SK-N-SH (cell line): ENCODE data around the gene CTBP1. TPM values are rescaled to one million over a fixed set of nuclear protein-coding genes. Genes with fewer than 3 reads are reported as not detected.

Experiments used
- CTCF ChIA-PET: fragments of 300-600, 350-600 bp; formaldehyde crosslinking; extraction: SDS; loops from one replicate; lab custom pipeline; 2021; lab: Yijun Ruan, JAX
- POLR2A ChIA-PET: fragments of 350-600 bp; sonication (Branson Sonifier 250); formaldehyde crosslinking; extraction: SDS; loops from one replicate; lab custom pipeline; 2020; ENCODE audit warnings: antibody characterized with exemption, inconsistent platforms; lab: Yijun Ruan, JAX
- DNase-seq: peaks from one replicate; pipeline ENCODE4 v3.0.0; 2012
- H2AFZ ChIP-seq: fragments of 200-600 bp; sonication (generic); 2 replicates; pipeline ENCODE4 v1.8.1; 2016; ENCODE audit warnings: antibody characterized with exemption, mild to moderate bottlenecking, low read depth
- H3F3A ChIP-seq: fragments of 200-600 bp; sonication (generic); replicated peaks from 2 replicates; pipeline ENCODE3; 2016; ENCODE audit warnings: antibody characterized with exemption, mild to moderate bottlenecking; ENCODE audit not compliant: insufficient read depth
- H3K27ac ChIP-seq, 2 experiments: fragments of 200-500 bp in 1 of 2; fragments of 200-600 bp in 1 of 2; sonication (Bioruptor generic) in 1 of 2; sonication (generic), shearing (Covaris generic) in 1 of 2; 2 replicates each; pipeline versions ENCODE4 v1.5.1 to v1.6.1; 2014 to 2016; ENCODE audit warnings: low read depth in 2 of 2, inconsistent platforms in 1 of 2, low read length in 1 of 2, mild to moderate bottlenecking in 1 of 2, mixed read lengths in 1 of 2
- H3K27me3 ChIP-seq: fragments of 200-600 bp; sonication (generic), shearing (Covaris generic); 2 replicates; pipeline ENCODE4 v1.6.1; 2016; ENCODE audit warnings: mixed run types; ENCODE audit not compliant: insufficient read depth
- H3K36me3 ChIP-seq, 2 experiments: fragments of 200-500 bp in 1 of 2; fragments of 200-600 bp in 1 of 2; sonication (Bioruptor generic) in 1 of 2; sonication (generic) in 1 of 2; replicated peaks in 1 of 2; 2 replicates each; pipeline versions ENCODE3 to v1.5.1; 2014 to 2016; ENCODE audit warnings: low read length in 1 of 2, mild to moderate bottlenecking in 1 of 2; ENCODE audit not compliant: insufficient read depth in 2 of 2, control insufficient read depth in 1 of 2
- H3K4me1 ChIP-seq, 2 experiments: fragments of 200-500 bp in 1 of 2; fragments of 200-600 bp in 1 of 2; sonication (Bioruptor generic) in 1 of 2; sonication (generic), shearing (Covaris generic) in 1 of 2; 2 replicates each; pipeline versions ENCODE4 v1.5.1 to v1.6.1; 2014 to 2016; ENCODE audit warnings: low read depth in 1 of 2, low read length in 1 of 2, mixed run types in 1 of 2; ENCODE audit not compliant: insufficient read depth in 2 of 2, control insufficient read depth in 1 of 2
- H3K4me2 ChIP-seq: fragments of 200-600 bp; sonication (generic), shearing (Covaris generic); 2 replicates; pipeline ENCODE4 v1.6.1; 2017; ENCODE audit warnings: mixed run types
- H3K4me3 ChIP-seq, 2 experiments: fragments of 200-500 bp in 1 of 2; fragments of 200-600 bp in 1 of 2; sonication (Bioruptor generic) in 1 of 2; sonication (generic), shearing (Covaris generic) in 1 of 2; 2 replicates each; pipeline versions ENCODE4 v1.5.1 to v1.8.1; 2014 to 2016; ENCODE audit warnings: low read depth in 2 of 2, inconsistent platforms in 1 of 2, low read length in 1 of 2, mild to moderate bottlenecking in 1 of 2, mixed read lengths in 1 of 2, moderate library complexity in 1 of 2
- H3K79me2 ChIP-seq: fragments of 200-600 bp; sonication (generic); 2 replicates; pipeline ENCODE4 v1.8.1; 2017; ENCODE audit warnings: mild to moderate bottlenecking; ENCODE audit not compliant: insufficient read depth
- H3K9ac ChIP-seq: fragments of 200-600 bp; sonication (generic); 2 replicates; pipeline ENCODE4 v1.6.1; 2017; ENCODE audit warnings: mixed run types
- H3K9me2 ChIP-seq: fragments of 200-600 bp; sonication (generic); 2 replicates; pipeline ENCODE4 v1.6.1; 2017; ENCODE audit warnings: mixed run types
- H3K9me3 ChIP-seq: fragments of 200-600 bp; sonication (generic); 2 replicates; pipeline ENCODE4 v1.6.1; 2017; ENCODE audit warnings: mixed run types, mild to moderate bottlenecking, moderate library complexity
- H4K20me1 ChIP-seq: fragments of 200-600 bp; sonication (generic); 2 replicates; pipeline ENCODE4 v1.6.1; 2017; ENCODE audit warnings: mild to moderate bottlenecking, mixed run types; ENCODE audit not compliant: insufficient read depth
- ELF1 ChIP-seq: IDR thresholded peaks from 2 replicates; pipeline ENCODE4 v1.4.0; 2012
- EZH2phosphoT487 ChIP-seq: fragments of 200-600 bp; sonication (generic); IDR thresholded peaks from 2 replicates; pipeline ENCODE4 v1.6.1; 2017; ENCODE audit warnings: low read depth, mixed run types, mild to moderate bottlenecking, antibody characterized with exemption, moderate library complexity, borderline replicate concordance
- GABPA ChIP-seq: IDR thresholded peaks from 2 replicates; pipeline ENCODE4 v1.4.0; 2012; ENCODE audit warnings: low read depth, mild to moderate bottlenecking
- POLR2AphosphoS5 ChIP-seq: IDR thresholded peaks from 2 replicates; pipeline ENCODE4 v1.6.1; 2012; ENCODE audit warnings: low read depth, low read length
- REST ChIP-seq: IDR thresholded peaks from 2 replicates; pipeline ENCODE4 v1.6.1; 2012; ENCODE audit warnings: mild to moderate bottlenecking, low read depth, low read length, moderate library complexity
- SIN3A ChIP-seq: IDR thresholded peaks from 2 replicates; pipeline ENCODE4 v1.6.1; 2012; ENCODE audit warnings: low read depth, mild to moderate bottlenecking, low read length, moderate library complexity, borderline replicate concordance
- SMC3 ChIP-seq: IDR thresholded peaks from 2 replicates; pipeline ENCODE4 v1.6.1; 2012; ENCODE audit warnings: low read depth, low read length, improper control_type of control experiment
- TEAD4 ChIP-seq: IDR thresholded peaks from 2 replicates; pipeline ENCODE4 v1.4.0; 2012; ENCODE audit warnings: mild to moderate bottlenecking, borderline replicate concordance; ENCODE audit not compliant: insufficient read depth
- YY1 ChIP-seq: IDR thresholded peaks from 2 replicates; pipeline ENCODE4 v1.4.0; 2012; ENCODE audit warnings: low read depth, mild to moderate bottlenecking
- WGBS: methylation state at CpG from one replicate; pipeline ENCODE4 v1.1.6; 2017; ENCODE audit warnings: low lambda C conversion rate; 5-methylcytosine and 5-hydroxymethylcytosine counted together
- polyA plus RNA-seq, 3 experiments: library from polyadenylated mRNA; depleted of rRNA; stranded (reverse); fragments of >200 nt; gene quantifications; 2 replicates each; pipeline ENCODE4 v1.2.3, GENCODE V29; 2012
- TF ChIP-seq, protein P1 (sequence below): IDR thresholded peaks from 2 replicates; pipeline ENCODE4 v1.4.0; 2012; ENCODE audit warnings: low read depth, borderline replicate concordance
- TF ChIP-seq, protein P2 (sequence below): fragments of 200-600 bp; sonication (generic); IDR thresholded peaks from 2 replicates; pipeline ENCODE4 v1.6.1; 2017; ENCODE audit warnings: antibody characterized with exemption, mild to moderate bottlenecking, moderate library complexity
- TF ChIP-seq, protein P3 (sequence below): fragments of 150-350 bp; IDR thresholded peaks from 2 replicates; pipeline ENCODE4 v1.6.1; 2017; ENCODE audit warnings: antibody characterized with exemption, low read length, low read depth, borderline replicate concordance

CTBP1 gene
- polyA plus RNA-seq, 1 of the 3 experiments (the other 2 are of a cell fraction), result 183 TPM

- Histone ChIP-seq H3K4me3 (no peak overlapping the region), H3K27ac (no peak overlapping the region)
- TF ChIP-seq SIN3A (no peak), POLR2AphosphoS5 (no peak), ELF1 (no peak), REST (no peak), GABPA (no peak)
- TF ChIP-seq, protein P1, sequence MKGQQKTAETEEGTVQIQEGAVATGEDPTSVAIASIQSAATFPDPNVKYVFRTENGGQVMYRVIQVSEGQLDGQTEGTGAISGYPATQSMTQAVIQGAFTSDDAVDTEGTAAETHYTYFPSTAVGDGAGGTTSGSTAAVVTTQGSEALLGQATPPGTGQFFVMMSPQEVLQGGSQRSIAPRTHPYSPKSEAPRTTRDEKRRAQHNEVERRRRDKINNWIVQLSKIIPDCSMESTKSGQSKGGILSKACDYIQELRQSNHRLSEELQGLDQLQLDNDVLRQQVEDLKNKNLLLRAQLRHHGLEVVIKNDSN, result no peak
- TF ChIP-seq, protein P2, sequence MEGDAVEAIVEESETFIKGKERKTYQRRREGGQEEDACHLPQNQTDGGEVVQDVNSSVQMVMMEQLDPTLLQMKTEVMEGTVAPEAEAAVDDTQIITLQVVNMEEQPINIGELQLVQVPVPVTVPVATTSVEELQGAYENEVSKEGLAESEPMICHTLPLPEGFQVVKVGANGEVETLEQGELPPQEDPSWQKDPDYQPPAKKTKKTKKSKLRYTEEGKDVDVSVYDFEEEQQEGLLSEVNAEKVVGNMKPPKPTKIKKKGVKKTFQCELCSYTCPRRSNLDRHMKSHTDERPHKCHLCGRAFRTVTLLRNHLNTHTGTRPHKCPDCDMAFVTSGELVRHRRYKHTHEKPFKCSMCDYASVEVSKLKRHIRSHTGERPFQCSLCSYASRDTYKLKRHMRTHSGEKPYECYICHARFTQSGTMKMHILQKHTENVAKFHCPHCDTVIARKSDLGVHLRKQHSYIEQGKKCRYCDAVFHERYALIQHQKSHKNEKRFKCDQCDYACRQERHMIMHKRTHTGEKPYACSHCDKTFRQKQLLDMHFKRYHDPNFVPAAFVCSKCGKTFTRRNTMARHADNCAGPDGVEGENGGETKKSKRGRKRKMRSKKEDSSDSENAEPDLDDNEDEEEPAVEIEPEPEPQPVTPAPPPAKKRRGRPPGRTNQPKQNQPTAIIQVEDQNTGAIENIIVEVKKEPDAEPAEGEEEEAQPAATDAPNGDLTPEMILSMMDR, result no peak
- TF ChIP-seq, protein P3, sequence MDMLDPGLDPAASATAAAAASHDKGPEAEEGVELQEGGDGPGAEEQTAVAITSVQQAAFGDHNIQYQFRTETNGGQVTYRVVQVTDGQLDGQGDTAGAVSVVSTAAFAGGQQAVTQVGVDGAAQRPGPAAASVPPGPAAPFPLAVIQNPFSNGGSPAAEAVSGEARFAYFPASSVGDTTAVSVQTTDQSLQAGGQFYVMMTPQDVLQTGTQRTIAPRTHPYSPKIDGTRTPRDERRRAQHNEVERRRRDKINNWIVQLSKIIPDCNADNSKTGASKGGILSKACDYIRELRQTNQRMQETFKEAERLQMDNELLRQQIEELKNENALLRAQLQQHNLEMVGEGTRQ, result no peak
- TF ChIP-seq, all 33 proteins: peak for 0
- ChIA-PET POLR2A (no interaction called here), CTCF (no interaction called here)
- Histone ChIP-seq H4K20me1 (peaks cover 7% of the 10 kb centered on the region), H3K36me3 (peaks cover 22 to 67% of the 10 kb centered on the region in 2 experiments), H3K9me2 (no peaks in the 10 kb centered on the region), H3K9me3 (no peaks in the 10 kb centered on the region), H3K9ac (no peak overlapping the region), H3K27me3 (no peaks in the 10 kb centered on the region), H3K4me1 (no peaks in the 10 kb centered on the region), H3F3A (no peaks in the 10 kb centered on the region), H3K79me2 (peaks cover 12% of the 10 kb centered on the region; the same call in 1 of the 2 replicates), H2AFZ (no peak overlapping the region), H3K4me2 (no peak overlapping the region)
- WGBS, result 97% methylated on average over 33 of the region's 33 CpGs
- DNase-seq, result no peak
Observed at GRCh38 chr4:1221155-1221870, 27.6 kb downstream of the CTBP1 start.

- Histone ChIP-seq H3K4me3 (no peak overlapping the region), H3K27me3 (no peaks in the 10 kb centered on the region), H3K4me1 (no peaks in the 10 kb centered on the region), H2AFZ (no peak overlapping the region), H3K9me2 (no peaks in the 10 kb centered on the region), H4K20me1 (peaks cover 7% of the 10 kb centered on the region), H3K79me2 (peaks cover 12% of the 10 kb centered on the region; the same call in 1 of the 2 replicates), H3K9ac (no peak overlapping the region), H3F3A (no peaks in the 10 kb centered on the region), H3K36me3 (peaks cover 22 to 71% of the 10 kb centered on the region in 2 experiments), H3K27ac (no peak overlapping the region), H3K9me3 (no peaks in the 10 kb centered on the region), H3K4me2 (no peak overlapping the region)
- DNase-seq, result no peak
- WGBS, result 92% methylated on average over 16 of the region's 16 CpGs
- CTCF ChIA-PET, result no interaction called here
- TF ChIP-seq TEAD4, result no peak
- no peak for TF ChIP-seq SMC3
- TF ChIP-seq, protein P1, result no peak
- TF ChIP-seq POLR2AphosphoS5, result no peak
- no peak for TF ChIP-seq YY1
- no peak for TF ChIP-seq EZH2phosphoT487
- POLR2A ChIA-PET, result no interaction called here
Observed at GRCh38 chr4:1220566-1220965, 28.4 kb downstream of the CTBP1 start.
